Tibial artery (tissue), 4 donors: Measurements from ENCODE around the gene NAA40.

Experiments
- DNase-seq, 2 donors: peaks; one replicate each; pipeline ENCODE4 v3.0.0-alpha.2; 2019
- H3K27ac ChIP-seq, 2 donors: fragments of 200-600 bp; sonication (generic) in 1 of 2; 1 replicate in 1 of 2; 2 replicates in 1 of 2; pipeline ENCODE4 v1.5.1; 2018 to 2019; ENCODE audit warnings: mild to moderate bottlenecking in 1 of 2
- H3K27me3 ChIP-seq, 2 donors: fragments of 200-600 bp; sonication (generic) in 1 of 2; one replicate each; pipeline versions ENCODE4 v1.5.1 to v1.6.0; 2016 to 2019
- H3K36me3 ChIP-seq, 3 donors: fragments of 200-600 bp; sonication (generic) in 2 of 3; one replicate each; pipeline ENCODE4 v1.5.1; 2016 to 2019; ENCODE audit warnings: mild to moderate bottlenecking in 2 of 3
- H3K4me1 ChIP-seq, 4 donors: fragments of 200-600 bp; sonication (generic) in 2 of 4; 1 replicate in 3 of 4; 2 replicates in 1 of 4; pipeline ENCODE4 v1.5.1; 2016 to 2019
- H3K4me3 ChIP-seq, 2 donors: fragments of 200-600 bp; sonication (generic) in 1 of 2; 1 replicate in 1 of 2; 2 replicates in 1 of 2; pipeline ENCODE4 v1.5.1; 2018 to 2019; ENCODE audit warnings: mild to moderate bottlenecking in 2 of 2
- H3K9me3 ChIP-seq, 3 donors: fragments of 200-600 bp; sonication (generic) in 1 of 3; one replicate each; pipeline ENCODE4 v1.5.1; 2016 to 2019
- CTCF ChIP-seq, 2 experiments: fragments of 200-600 bp in 1 of 2; fragments of 450-650 bp in 1 of 2; IDR thresholded peaks; one replicate each; pipeline ENCODE4 v1.5.1; 2017 to 2019; ENCODE audit warnings: antibody characterized with exemption in 2 of 2, mild to moderate bottlenecking in 1 of 2, moderate library complexity in 1 of 2
- intact Hi-C: fragments of 100-400 bp; cut with DNase I; formaldehyde crosslinking; loops from one replicate; pipeline ENCODE4 v1.15.0; 2023; ENCODE audit warnings: low total_unique reads

NAA40 gene

DNA sequence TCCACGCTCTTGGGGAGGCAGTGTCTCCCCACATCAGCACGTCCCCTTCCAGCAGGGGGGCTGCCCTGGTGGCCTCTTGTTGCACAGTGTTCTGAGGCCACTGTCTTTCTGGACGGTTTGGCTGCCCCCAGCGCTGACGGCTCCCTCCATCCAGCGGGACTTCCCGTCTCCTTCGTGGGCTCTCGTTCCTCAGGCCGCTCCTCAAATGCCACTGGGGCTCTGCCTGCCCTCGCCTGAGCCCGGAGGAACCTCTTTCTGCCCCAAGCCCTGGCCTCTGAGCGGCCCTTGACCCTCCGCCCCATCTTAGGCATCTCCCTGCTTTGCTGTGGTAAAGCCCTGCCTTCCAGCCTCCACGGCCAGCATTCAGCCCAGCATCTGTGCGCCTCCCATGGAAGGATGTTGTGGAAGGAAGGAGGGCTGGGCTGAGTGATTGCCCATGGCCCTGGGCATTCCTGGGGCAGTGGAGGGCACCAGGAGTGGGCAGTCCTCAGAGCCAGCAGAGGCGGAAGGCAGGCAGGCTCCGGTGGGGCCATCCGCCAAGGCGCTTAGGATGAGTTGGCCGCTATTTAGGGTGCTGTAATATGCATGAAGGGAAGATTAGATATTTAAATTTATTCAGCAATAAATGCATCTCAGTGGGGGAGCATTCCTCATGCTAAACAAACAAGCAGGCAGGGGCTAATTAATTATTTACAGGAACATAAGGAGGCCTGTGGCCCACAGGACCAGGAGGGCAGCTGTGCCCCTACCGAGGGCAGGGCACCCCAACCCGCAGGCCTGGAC is 65.2 kb downstream of the NAA40 start:
- H3K4me3 ChIP-seq, result no peak overlapping the region
- no peak for TF ChIP-seq CTCF (IDR thresholded peaks at IDR 0.05)
- peaks cover 0 to 5% of the 10 kb centered on the region in 2 donors for H3K27me3 ChIP-seq
- DNase-seq, result no peak
- intact Hi-C loops, result no loop called here
- H3K36me3 ChIP-seq, result peaks cover 0 to under 1% (median 0%) of the 10 kb centered on the region in 3 donors
- peaks cover 0 to 46% (median 30%) of the 10 kb centered on the region in 4 donors for H3K4me1 ChIP-seq
- no peaks in the 10 kb centered on the region for H3K9me3 ChIP-seq
- H3K27ac ChIP-seq, result no peak overlapping the region

- H3K4me3 ChIP-seq, result no peak overlapping the region
- H3K36me3 ChIP-seq, result no peaks in the 10 kb centered on the region
- intact Hi-C loops, result no loop called here
- no peak for DNase-seq
- no peaks in the 10 kb centered on the region for H3K9me3 ChIP-seq
- peaks cover 0 to 40% (median 24%) of the 10 kb centered on the region in 4 donors for H3K4me1 ChIP-seq
- no peak for TF ChIP-seq CTCF (IDR thresholded peaks at IDR 0.05)
- no peaks in the 10 kb centered on the region for H3K27me3 ChIP-seq
- H3K27ac ChIP-seq, result no peak overlapping the region
Observed at GRCh38 chr11:64004590-64004984, 65.8 kb downstream of the NAA40 start.

GRCh38 chr11:64005691-64006090 is 66.9 kb downstream of the NAA40 start:
- no peak overlapping the region for H3K4me3 ChIP-seq
- DNase-seq, result no peak
- H3K36me3 ChIP-seq, result no peaks in the 10 kb centered on the region
- no peak overlapping the region for H3K27ac ChIP-seq
- no peak for TF ChIP-seq CTCF (IDR thresholded peaks at IDR 0.05)
- peaks cover 0 to 29% (median 13%) of the 10 kb centered on the region in 4 donors for H3K4me1 ChIP-seq
- H3K27me3 ChIP-seq, result no peaks in the 10 kb centered on the region
- no peaks in the 10 kb centered on the region for H3K9me3 ChIP-seq
- intact Hi-C loops, result no loop called here

- no peak overlapping the region for H3K4me3 ChIP-seq
- DNase-seq, result no peak
- H3K4me1 ChIP-seq, result peaks cover 0 to 24% (median 11%) of the 10 kb centered on the region in 4 donors
- no peak overlapping the region for H3K27ac ChIP-seq
- intact Hi-C loops, result no loop called here
- TF ChIP-seq CTCF (IDR thresholded peaks at IDR 0.05), result no peak
- H3K36me3 ChIP-seq, result no peaks in the 10 kb centered on the region
- H3K9me3 ChIP-seq, result no peaks in the 10 kb centered on the region
- no peaks in the 10 kb centered on the region for H3K27me3 ChIP-seq
Observed at GRCh38 chr11:64006398-64006797, 67.6 kb downstream of the NAA40 start.
